Measurements from ENCODE around the gene FAM200B.

Gene FAM200B

DNA sequence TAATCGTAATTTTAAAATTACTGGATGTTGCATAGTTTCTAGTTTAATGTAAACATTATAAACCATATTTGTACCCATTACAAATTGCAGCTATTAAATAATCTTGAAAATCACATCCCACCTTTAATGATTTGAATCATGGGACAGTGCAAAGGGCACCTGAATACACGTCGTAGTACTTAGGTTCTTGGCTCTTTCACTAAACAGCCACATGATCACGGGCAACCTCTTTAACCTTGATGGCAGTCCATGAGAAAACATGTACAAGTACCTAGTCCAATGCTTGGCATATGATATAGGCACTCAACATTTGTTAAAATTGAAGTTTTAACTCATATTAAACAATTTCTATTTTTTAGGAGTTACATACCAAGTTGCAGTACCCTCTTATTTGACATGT is 14.6 kb upstream of the FAM200B start:
- no peak overlapping the region for H3K9ac ChIP-seq (ENCODE audit: low read depth in 1 of 2, low read length in 2 of 2)
- no peak overlapping the region for H3K27ac ChIP-seq (ENCODE audit: low read depth, low read length)
- no peaks in the 10 kb centered on the region for H3K9me3 ChIP-seq (ENCODE audit: control insufficient read depth in 1 of 2, low read length in 2 of 2)
- H3K36me3 ChIP-seq (ENCODE audit: control insufficient read depth in 1 of 2, insufficient read depth in 2 of 2, low read length in 2 of 2) = no peaks in the 10 kb centered on the region
- peaks cover 3 to 4% of the 10 kb centered on the region in 2 donors for H3K4me1 ChIP-seq (ENCODE audit: control insufficient read depth in 1 of 2, insufficient read depth in 2 of 2, low read length in 2 of 2)
- no peak overlapping the region for H3K4me3 ChIP-seq (ENCODE audit: low read depth in 1 of 2, low read length in 2 of 2)
- H3K27me3 ChIP-seq (ENCODE audit: control insufficient read depth in 1 of 2, insufficient read depth in 2 of 2, low read length in 2 of 2) = no peaks in the 10 kb centered on the region

DNA sequence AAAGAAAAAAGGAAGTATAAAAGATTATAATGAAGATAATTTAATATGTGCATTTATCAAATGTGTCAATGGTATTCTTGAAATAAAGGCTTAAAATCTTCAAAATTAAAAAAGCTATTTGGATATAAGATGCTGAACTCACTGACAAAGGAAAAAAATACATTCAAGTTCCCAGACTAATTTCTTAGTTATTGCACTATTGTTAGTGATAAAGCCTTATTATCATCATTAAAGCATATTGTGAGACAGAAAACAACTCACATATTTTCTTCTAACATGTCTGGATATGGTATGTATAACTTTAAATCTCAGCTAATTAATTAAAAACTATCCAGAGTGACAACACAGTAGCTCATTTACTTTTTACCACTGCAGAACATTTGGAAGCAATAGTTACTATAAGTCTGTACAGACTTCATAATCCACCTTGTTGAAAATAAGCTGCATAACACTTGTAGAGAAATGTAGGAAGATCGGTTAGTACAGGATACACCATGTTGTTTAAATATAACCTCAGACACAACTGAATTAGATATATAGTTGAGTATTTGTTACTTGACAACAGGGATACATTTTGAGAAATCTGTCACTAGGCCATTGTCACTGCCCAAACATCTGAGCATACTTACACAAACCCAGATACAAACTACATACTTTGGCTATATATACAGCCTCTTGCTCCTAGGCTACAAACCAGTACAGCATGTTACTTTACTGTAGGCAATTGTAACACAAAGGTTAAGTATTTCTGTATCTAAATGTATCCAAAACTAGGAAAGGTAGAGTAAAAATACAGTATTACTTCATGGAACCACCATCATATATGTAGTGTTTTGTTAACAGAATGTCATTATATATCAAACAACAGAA is 12.8 kb upstream of the FAM200B start:
- Histone ChIP-seq H3K4me3 (ENCODE audit: low read depth in 1 of 2, low read length in 2 of 2) (no peak overlapping the region), H3K36me3 (ENCODE audit: control insufficient read depth in 1 of 2, insufficient read depth in 2 of 2, low read length in 2 of 2) (no peaks in the 10 kb centered on the region), H3K27me3 (ENCODE audit: control insufficient read depth in 1 of 2, insufficient read depth in 2 of 2, low read length in 2 of 2) (no peaks in the 10 kb centered on the region), H3K9ac (ENCODE audit: low read depth in 1 of 2, low read length in 2 of 2) (no peak overlapping the region), H3K27ac (ENCODE audit: low read depth, low read length) (no peak overlapping the region), H3K4me1 (ENCODE audit: control insufficient read depth in 1 of 2, insufficient read depth in 2 of 2, low read length in 2 of 2) (peaks cover 3 to 4% of the 10 kb centered on the region in 2 donors), H3K9me3 (ENCODE audit: control insufficient read depth in 1 of 2, low read length in 2 of 2) (no peaks in the 10 kb centered on the region)

DNA sequence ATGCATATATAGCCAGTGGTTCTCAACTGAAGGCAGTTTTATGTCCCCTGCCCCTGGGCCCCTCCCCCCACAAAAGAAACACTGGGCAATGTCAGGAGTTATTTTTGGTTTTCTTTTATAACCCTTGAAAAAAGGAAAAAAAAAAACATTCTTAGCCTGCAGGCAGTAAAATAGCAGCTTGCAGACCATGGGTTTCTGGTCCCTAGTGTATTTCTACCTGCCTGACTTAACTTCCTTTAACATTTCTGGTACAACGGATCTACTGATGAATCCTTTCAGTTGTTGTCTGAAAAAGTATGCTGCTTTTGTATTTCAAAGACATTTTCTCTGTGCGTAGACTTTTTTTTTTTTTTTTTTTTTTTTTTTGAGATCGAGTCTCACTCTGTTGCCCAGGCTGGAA is 11.1 kb upstream of the FAM200B start:
- H3K4me1 ChIP-seq (ENCODE audit: control insufficient read depth in 1 of 2, insufficient read depth in 2 of 2, low read length in 2 of 2) = peaks cover 3 to 4% of the 10 kb centered on the region in 2 donors
- no peak overlapping the region for H3K9ac ChIP-seq (ENCODE audit: low read depth in 1 of 2, low read length in 2 of 2)

DNA sequence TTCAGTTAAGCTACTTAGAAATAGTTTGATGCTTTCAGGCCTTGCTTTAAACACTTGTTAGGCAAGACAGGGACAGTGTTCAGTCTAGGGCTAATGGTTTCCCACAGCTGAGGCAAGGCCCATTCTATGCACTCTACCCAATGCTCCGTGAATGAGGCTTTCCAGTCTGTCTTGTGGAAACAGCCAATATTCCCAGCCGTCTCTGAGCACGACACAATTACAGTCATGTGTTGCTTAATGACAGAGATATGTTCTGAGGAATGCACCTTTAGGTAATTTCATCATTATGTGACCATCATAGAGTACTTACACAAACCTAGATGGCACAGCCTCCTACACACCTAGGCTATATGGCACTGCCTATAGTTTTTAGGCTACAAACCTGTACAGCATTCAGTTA is 9.5 kb upstream of the FAM200B start:
- Histone ChIP-seq H3K9ac (ENCODE audit: low read depth in 1 of 2, low read length in 2 of 2) (no peak overlapping the region), H3K4me1 (ENCODE audit: control insufficient read depth in 1 of 2, insufficient read depth in 2 of 2, low read length in 2 of 2) (peaks cover 2 to 3% of the 10 kb centered on the region in 2 donors), H3K9me3 (ENCODE audit: control insufficient read depth in 1 of 2, low read length in 2 of 2) (no peaks in the 10 kb centered on the region), H3K36me3 (ENCODE audit: control insufficient read depth in 1 of 2, insufficient read depth in 2 of 2, low read length in 2 of 2) (no peaks in the 10 kb centered on the region), H3K27me3 (ENCODE audit: control insufficient read depth in 1 of 2, insufficient read depth in 2 of 2, low read length in 2 of 2) (no peaks in the 10 kb centered on the region), H3K27ac (ENCODE audit: low read depth, low read length) (no peak overlapping the region), H3K4me3 (ENCODE audit: low read depth in 1 of 2, low read length in 2 of 2) (no peak overlapping the region)

More for the DNA sequence above, 11.1 kb upstream of the FAM200B start:
- H3K27ac ChIP-seq (ENCODE audit: low read depth, low read length) = no peak overlapping the region
- no peaks in the 10 kb centered on the region for H3K27me3 ChIP-seq (ENCODE audit: control insufficient read depth in 1 of 2, insufficient read depth in 2 of 2, low read length in 2 of 2)
- no peak overlapping the region for H3K4me3 ChIP-seq (ENCODE audit: low read depth in 1 of 2, low read length in 2 of 2)
- H3K36me3 ChIP-seq (ENCODE audit: control insufficient read depth in 1 of 2, insufficient read depth in 2 of 2, low read length in 2 of 2) = no peaks in the 10 kb centered on the region
- no peaks in the 10 kb centered on the region for H3K9me3 ChIP-seq (ENCODE audit: control insufficient read depth in 1 of 2, low read length in 2 of 2)

DNA sequence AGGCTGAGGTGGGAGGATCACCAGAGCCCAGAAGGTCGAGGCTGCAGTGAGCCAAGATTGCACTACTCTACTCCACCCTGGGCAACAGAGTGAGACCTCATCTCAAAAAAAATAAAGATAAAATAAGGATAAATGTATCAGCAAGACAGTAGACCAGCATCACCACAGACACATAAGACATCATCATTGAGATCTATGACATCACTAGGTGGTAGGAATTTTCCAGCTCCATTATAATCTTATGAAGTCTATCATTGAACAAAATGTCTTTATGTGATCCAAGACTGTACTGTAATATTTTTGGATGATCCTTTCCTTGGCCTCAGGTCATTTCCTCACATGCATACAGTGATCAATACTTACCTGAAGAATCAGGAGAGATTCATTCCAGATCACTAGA is 8.3 kb upstream of the FAM200B start:
- Histone ChIP-seq H3K4me3 (ENCODE audit: low read depth in 1 of 2, low read length in 2 of 2) (no peak overlapping the region), H3K9ac (ENCODE audit: low read depth in 1 of 2, low read length in 2 of 2) (no peak overlapping the region), H3K4me1 (ENCODE audit: control insufficient read depth in 1 of 2, insufficient read depth in 2 of 2, low read length in 2 of 2) (peaks cover 7 to 13% of the 10 kb centered on the region in 2 donors), H3K27ac (ENCODE audit: low read depth, low read length) (no peak overlapping the region), H3K9me3 (ENCODE audit: control insufficient read depth in 1 of 2, low read length in 2 of 2) (no peaks in the 10 kb centered on the region), H3K27me3 (ENCODE audit: control insufficient read depth in 1 of 2, insufficient read depth in 2 of 2, low read length in 2 of 2) (no peaks in the 10 kb centered on the region), H3K36me3 (ENCODE audit: control insufficient read depth in 1 of 2, insufficient read depth in 2 of 2, low read length in 2 of 2) (no peaks in the 10 kb centered on the region)

DNA sequence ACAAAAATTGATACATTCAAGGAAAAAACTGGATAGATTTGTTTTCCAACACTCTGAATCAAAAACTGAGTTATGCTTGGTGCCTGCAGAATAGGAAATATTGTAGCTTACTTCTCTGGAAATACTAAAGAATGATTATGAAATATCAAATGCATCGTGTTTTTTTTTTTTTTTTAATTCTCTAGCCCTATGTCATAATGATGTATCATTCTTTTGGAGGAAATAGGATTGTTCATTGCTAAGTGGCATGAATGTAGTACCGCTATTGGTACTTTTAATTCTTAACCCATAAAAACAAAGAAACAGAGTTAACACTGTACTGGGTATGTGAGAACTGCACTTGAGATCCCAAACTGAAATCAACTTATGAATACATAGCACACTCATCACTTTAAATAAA is 7.6 kb upstream of the FAM200B start:
- Histone ChIP-seq H3K9ac (ENCODE audit: low read depth in 1 of 2, low read length in 2 of 2) (no peak overlapping the region), H3K27me3 (ENCODE audit: control insufficient read depth in 1 of 2, insufficient read depth in 2 of 2, low read length in 2 of 2) (no peaks in the 10 kb centered on the region), H3K9me3 (ENCODE audit: control insufficient read depth in 1 of 2, low read length in 2 of 2) (no peaks in the 10 kb centered on the region), H3K4me3 (ENCODE audit: low read depth in 1 of 2, low read length in 2 of 2) (no peak overlapping the region), H3K4me1 (ENCODE audit: control insufficient read depth in 1 of 2, insufficient read depth in 2 of 2, low read length in 2 of 2) (peaks cover 7 to 14% of the 10 kb centered on the region in 2 donors), H3K27ac (ENCODE audit: low read depth, low read length) (no peak overlapping the region), H3K36me3 (ENCODE audit: control insufficient read depth in 1 of 2, insufficient read depth in 2 of 2, low read length in 2 of 2) (no peaks in the 10 kb centered on the region)

DNA sequence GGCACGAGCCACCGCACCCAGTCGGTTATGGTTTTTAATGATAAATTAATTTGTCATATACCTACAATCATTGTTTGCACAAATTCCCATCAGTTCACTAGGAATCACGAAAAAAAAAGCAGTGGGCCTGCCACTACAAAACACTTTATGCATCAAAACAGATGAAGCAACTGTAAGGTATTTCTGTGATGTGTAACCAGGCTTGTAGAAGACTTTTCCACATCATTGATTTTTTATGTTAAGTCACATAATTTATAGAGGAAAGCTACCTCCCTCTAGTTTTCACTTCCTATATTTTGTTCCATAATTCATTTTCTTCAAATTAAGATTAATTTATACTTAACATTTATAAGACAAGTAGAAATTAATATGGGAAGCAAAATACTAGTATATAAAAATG is 6.7 kb upstream of the FAM200B start:
- Histone ChIP-seq H3K9ac (ENCODE audit: low read depth in 1 of 2, low read length in 2 of 2) (no peak overlapping the region), H3K4me3 (ENCODE audit: low read depth in 1 of 2, low read length in 2 of 2) (no peak overlapping the region), H3K9me3 (ENCODE audit: control insufficient read depth in 1 of 2, low read length in 2 of 2) (no peaks in the 10 kb centered on the region), H3K27ac (ENCODE audit: low read depth, low read length) (no peak overlapping the region), H3K4me1 (ENCODE audit: control insufficient read depth in 1 of 2, insufficient read depth in 2 of 2, low read length in 2 of 2) (peaks cover 7 to 19% of the 10 kb centered on the region in 2 donors), H3K36me3 (ENCODE audit: control insufficient read depth in 1 of 2, insufficient read depth in 2 of 2, low read length in 2 of 2) (no peaks in the 10 kb centered on the region), H3K27me3 (ENCODE audit: control insufficient read depth in 1 of 2, insufficient read depth in 2 of 2, low read length in 2 of 2) (no peaks in the 10 kb centered on the region)

DNA sequence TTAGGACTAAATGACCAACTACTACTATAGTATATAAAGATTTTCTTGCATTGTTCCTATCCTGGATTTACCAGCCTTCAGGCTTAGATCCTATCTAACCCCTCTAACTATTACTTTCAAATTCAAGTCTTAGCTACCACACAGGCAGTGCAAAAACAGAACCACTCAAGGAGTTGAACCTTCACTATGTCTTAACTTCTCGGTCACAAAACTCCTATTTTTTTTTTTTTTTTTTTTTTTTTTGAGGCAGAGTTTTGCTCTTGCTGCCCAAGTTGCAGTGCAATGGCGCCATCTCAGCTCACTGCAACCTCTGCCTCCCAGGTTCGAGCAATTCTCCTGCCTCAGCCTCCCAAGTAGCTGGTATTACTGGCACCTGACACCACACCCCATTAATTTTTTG is 6.3 kb upstream of the FAM200B start:
- Histone ChIP-seq H3K4me1 (ENCODE audit: control insufficient read depth in 1 of 2, insufficient read depth in 2 of 2, low read length in 2 of 2) (peaks cover 7 to 23% of the 10 kb centered on the region in 2 donors), H3K9me3 (ENCODE audit: control insufficient read depth in 1 of 2, low read length in 2 of 2) (no peaks in the 10 kb centered on the region), H3K36me3 (ENCODE audit: control insufficient read depth in 1 of 2, insufficient read depth in 2 of 2, low read length in 2 of 2) (no peaks in the 10 kb centered on the region), H3K9ac (ENCODE audit: low read depth in 1 of 2, low read length in 2 of 2) (no peak overlapping the region), H3K27me3 (ENCODE audit: control insufficient read depth in 1 of 2, insufficient read depth in 2 of 2, low read length in 2 of 2) (no peaks in the 10 kb centered on the region), H3K4me3 (ENCODE audit: low read depth in 1 of 2, low read length in 2 of 2) (no peak overlapping the region), H3K27ac (ENCODE audit: low read depth, low read length) (no peak overlapping the region)

DNA sequence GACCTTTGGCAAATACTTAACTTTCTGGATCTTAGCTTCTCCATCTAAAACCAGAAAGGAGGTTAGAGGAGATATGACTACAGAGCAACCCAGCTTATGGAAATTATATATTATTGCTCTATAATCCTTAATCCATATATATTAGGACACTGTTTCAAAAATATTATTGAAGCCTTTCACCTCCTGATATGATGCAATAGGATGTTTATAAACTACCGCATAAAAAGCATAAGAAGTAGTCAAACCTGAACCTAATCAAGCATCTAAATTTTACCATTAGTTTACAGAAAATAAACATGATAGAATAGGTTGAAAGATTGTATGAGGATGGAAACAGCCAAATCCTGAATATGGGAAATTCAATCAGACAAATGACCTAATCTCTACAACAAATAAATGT is 5.6 kb upstream of the FAM200B start:
- Histone ChIP-seq H3K9ac (ENCODE audit: low read depth in 1 of 2, low read length in 2 of 2) (no peak overlapping the region), H3K4me3 (ENCODE audit: low read depth in 1 of 2, low read length in 2 of 2) (no peak overlapping the region), H3K4me1 (ENCODE audit: control insufficient read depth in 1 of 2, insufficient read depth in 2 of 2, low read length in 2 of 2) (peaks cover 7 to 23% of the 10 kb centered on the region in 2 donors), H3K27me3 (ENCODE audit: control insufficient read depth in 1 of 2, insufficient read depth in 2 of 2, low read length in 2 of 2) (no peaks in the 10 kb centered on the region), H3K9me3 (ENCODE audit: control insufficient read depth in 1 of 2, low read length in 2 of 2) (no peaks in the 10 kb centered on the region), H3K36me3 (ENCODE audit: control insufficient read depth in 1 of 2, insufficient read depth in 2 of 2, low read length in 2 of 2) (no peaks in the 10 kb centered on the region), H3K27ac (ENCODE audit: low read depth, low read length) (no peak overlapping the region)

DNA sequence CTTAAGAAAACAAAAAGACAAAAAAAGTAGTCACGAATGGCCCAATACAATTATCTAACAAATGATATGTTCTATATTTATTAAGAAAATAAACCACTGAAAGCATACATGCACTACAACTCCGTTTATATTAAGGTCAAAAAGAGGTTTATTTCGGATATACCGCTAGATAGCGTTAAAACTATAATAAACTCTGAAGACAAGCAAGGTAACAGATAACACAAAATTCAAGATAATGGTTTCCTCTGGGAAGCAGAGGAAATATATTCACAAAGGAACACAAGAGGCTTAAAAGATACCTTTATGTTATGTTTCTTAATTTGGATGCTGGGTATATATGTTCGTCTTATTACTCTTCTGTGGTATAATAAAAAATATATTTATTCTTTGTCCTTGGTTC is 4.7 kb upstream of the FAM200B start:
- no peaks in the 10 kb centered on the region for H3K9me3 ChIP-seq (ENCODE audit: control insufficient read depth in 1 of 2, low read length in 2 of 2)
- no peaks in the 10 kb centered on the region for H3K36me3 ChIP-seq (ENCODE audit: control insufficient read depth in 1 of 2, insufficient read depth in 2 of 2, low read length in 2 of 2)
- H3K27me3 ChIP-seq (ENCODE audit: control insufficient read depth in 1 of 2, insufficient read depth in 2 of 2, low read length in 2 of 2) = no peaks in the 10 kb centered on the region
- H3K9ac ChIP-seq (ENCODE audit: low read depth in 1 of 2, low read length in 2 of 2) = no peak overlapping the region
- no peak overlapping the region for H3K27ac ChIP-seq (ENCODE audit: low read depth, low read length)
- no peak overlapping the region for H3K4me3 ChIP-seq (ENCODE audit: low read depth in 1 of 2, low read length in 2 of 2)
- H3K4me1 ChIP-seq (ENCODE audit: control insufficient read depth in 1 of 2, insufficient read depth in 2 of 2, low read length in 2 of 2) = peaks cover 7 to 23% of the 10 kb centered on the region in 2 donors
